ENCODE data around the gene TMIGD3.

TMIGD3 gene

GRCh38 chr1:111513410-111514020 is 10.1 kb upstream of the TMIGD3 start:
- no peak for TF ChIP-seq CTCF (conservative IDR thresholded peaks at IDR 0.05)

GRCh38 chr1:111512931-111513330 is 9.5 kb upstream of the TMIGD3 start:
- TF ChIP-seq CTCF (conservative IDR thresholded peaks at IDR 0.05), result no peak
- H3K27ac ChIP-seq, result 0 out of 2 replicates have a peak overlapping the region, but pooled peaks have one; percentile 18

More at GRCh38 chr1:111513410-111514020, 10.1 kb upstream of the TMIGD3 start:
- H3K27ac ChIP-seq, result 0 out of 2 replicates have a peak overlapping the region, but pooled peaks have one; percentile 18

- no peak overlapping the region for H3K27ac ChIP-seq
- TF ChIP-seq CTCF (conservative IDR thresholded peaks at IDR 0.05), result no peak
Observed at GRCh38 chr1:111512132-111512889, 8.9 kb upstream of the TMIGD3 start.

- no peak for TF ChIP-seq CTCF (conservative IDR thresholded peaks at IDR 0.05)
- H3K27ac ChIP-seq, result no peak overlapping the region
Observed at GRCh38 chr1:111511370-111511769, 7.9 kb upstream of the TMIGD3 start.

- no peak for TF ChIP-seq CTCF (conservative IDR thresholded peaks at IDR 0.05)
- H3K27ac ChIP-seq, result no peak overlapping the region
Observed at GRCh38 chr1:111509997-111510375, 6.6 kb upstream of the TMIGD3 start.

- peak overlapping the region; percentile 83 for H3K27ac ChIP-seq
- no peak for TF ChIP-seq CTCF (conservative IDR thresholded peaks at IDR 0.05)
Observed at GRCh38 chr1:111507411-111508201, 4.2 kb upstream of the TMIGD3 start.

GRCh38 chr1:111506561-111506960 is 3.1 kb upstream of the TMIGD3 start:
- no peak for TF ChIP-seq CTCF (conservative IDR thresholded peaks at IDR 0.05)
- H3K27ac ChIP-seq, result peak overlapping the region; percentile 83; the same call in 1 of the 2 replicates
